ENCODE results near the gene CD46.

The CD46 gene

GRCh38 chr1:207826557-207827487, 75.0 kb downstream of the CD46 start:
- peaks cover 8% of the 10 kb centered on the region for H3K4me1 ChIP-seq (ENCODE audit: control insufficient read depth, low read depth, low read length)
- H3K27me3 ChIP-seq (ENCODE audit: control insufficient read depth, insufficient read depth, low read length) = no peaks in the 10 kb centered on the region
- H3K9me3 ChIP-seq (ENCODE audit: control insufficient read depth, low read depth, low read length) = no peaks in the 10 kb centered on the region
- no peaks in the 10 kb centered on the region for H3K36me3 ChIP-seq (ENCODE audit: control insufficient read depth, low read depth, low read length)
- no peak overlapping the region for H3K27ac ChIP-seq (ENCODE audit: low read length)
- H3K4me3 ChIP-seq (ENCODE audit: low read length) = no peak overlapping the region
- H3K9ac ChIP-seq (ENCODE audit: low read length) = no peak overlapping the region

- Histone ChIP-seq H3K9ac (ENCODE audit: low read length) (no peak overlapping the region), H3K9me3 (ENCODE audit: control insufficient read depth, low read depth, low read length) (no peaks in the 10 kb centered on the region), H3K36me3 (ENCODE audit: control insufficient read depth, low read depth, low read length) (no peaks in the 10 kb centered on the region), H3K27me3 (ENCODE audit: control insufficient read depth, insufficient read depth, low read length) (no peaks in the 10 kb centered on the region), H3K27ac (ENCODE audit: low read length) (no peak overlapping the region), H3K4me3 (ENCODE audit: low read length) (no peak overlapping the region), H3K4me1 (ENCODE audit: control insufficient read depth, low read depth, low read length) (peaks cover 3% of the 10 kb centered on the region)
These were observed 75.6 kb downstream of the CD46 start for GRCh38 chr1:207827488-207827830.

DNA sequence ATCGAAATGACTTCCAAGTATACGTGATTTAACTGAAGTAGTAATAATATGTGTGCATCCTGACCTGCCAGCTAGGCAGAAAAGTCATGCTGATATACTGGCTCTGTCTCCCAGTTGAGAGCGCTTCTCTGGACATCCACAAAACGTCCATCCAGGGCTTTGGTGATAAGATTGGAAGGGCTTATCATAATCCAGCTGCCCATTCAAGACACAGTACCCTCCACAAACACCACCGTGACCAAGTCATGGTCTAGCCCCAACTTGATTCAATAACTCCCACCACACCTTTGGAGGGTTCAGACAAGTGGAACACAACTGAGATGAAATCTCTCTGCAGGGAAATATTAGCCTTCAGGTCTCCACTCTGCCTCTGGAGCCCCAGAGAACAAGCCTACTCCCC, 76.2 kb downstream of the CD46 start:
- H3K4me3 ChIP-seq (ENCODE audit: low read length) = no peak overlapping the region
- peaks cover 3% of the 10 kb centered on the region for H3K4me1 ChIP-seq (ENCODE audit: control insufficient read depth, low read depth, low read length)
- H3K9ac ChIP-seq (ENCODE audit: low read length) = no peak overlapping the region
- no peak overlapping the region for H3K27ac ChIP-seq (ENCODE audit: low read length)
- H3K9me3 ChIP-seq (ENCODE audit: control insufficient read depth, low read depth, low read length) = no peaks in the 10 kb centered on the region
- no peaks in the 10 kb centered on the region for H3K27me3 ChIP-seq (ENCODE audit: control insufficient read depth, insufficient read depth, low read length)
- no peaks in the 10 kb centered on the region for H3K36me3 ChIP-seq (ENCODE audit: control insufficient read depth, low read depth, low read length)

- H3K9ac ChIP-seq (ENCODE audit: low read length) = no peak overlapping the region
- peaks cover 3% of the 10 kb centered on the region for H3K4me1 ChIP-seq (ENCODE audit: control insufficient read depth, low read depth, low read length)
- no peak overlapping the region for H3K27ac ChIP-seq (ENCODE audit: low read length)
These were observed 76.8 kb downstream of the CD46 start for GRCh38 chr1:207828485-207829158.

GRCh38 chr1:207829576-207829975, 77.7 kb downstream of the CD46 start:
- H3K9me3 ChIP-seq (ENCODE audit: control insufficient read depth, low read depth, low read length) = no peaks in the 10 kb centered on the region
- H3K4me1 ChIP-seq (ENCODE audit: control insufficient read depth, low read depth, low read length) = no peaks in the 10 kb centered on the region
- no peak overlapping the region for H3K4me3 ChIP-seq (ENCODE audit: low read length)

More at GRCh38 chr1:207828485-207829158, 76.8 kb downstream of the CD46 start:
- Histone ChIP-seq H3K36me3 (ENCODE audit: control insufficient read depth, low read depth, low read length) (no peaks in the 10 kb centered on the region), H3K9me3 (ENCODE audit: control insufficient read depth, low read depth, low read length) (no peaks in the 10 kb centered on the region), H3K4me3 (ENCODE audit: low read length) (no peak overlapping the region), H3K27me3 (ENCODE audit: control insufficient read depth, insufficient read depth, low read length) (no peaks in the 10 kb centered on the region)

GRCh38 chr1:207830788-207831187, 78.9 kb downstream of the CD46 start:
- H3K9ac ChIP-seq (ENCODE audit: low read length) = no peak overlapping the region
- H3K36me3 ChIP-seq (ENCODE audit: control insufficient read depth, low read depth, low read length) = no peaks in the 10 kb centered on the region
- H3K27me3 ChIP-seq (ENCODE audit: control insufficient read depth, insufficient read depth, low read length) = no peaks in the 10 kb centered on the region
- H3K4me3 ChIP-seq (ENCODE audit: low read length) = no peak overlapping the region
- no peaks in the 10 kb centered on the region for H3K9me3 ChIP-seq (ENCODE audit: control insufficient read depth, low read depth, low read length)
- no peak overlapping the region for H3K27ac ChIP-seq (ENCODE audit: low read length)
- H3K4me1 ChIP-seq (ENCODE audit: control insufficient read depth, low read depth, low read length) = no peaks in the 10 kb centered on the region

More at GRCh38 chr1:207829576-207829975, 77.7 kb downstream of the CD46 start:
- Histone ChIP-seq H3K27me3 (ENCODE audit: control insufficient read depth, insufficient read depth, low read length) (no peaks in the 10 kb centered on the region), H3K27ac (ENCODE audit: low read length) (no peak overlapping the region), H3K36me3 (ENCODE audit: control insufficient read depth, low read depth, low read length) (no peaks in the 10 kb centered on the region), H3K9ac (ENCODE audit: low read length) (no peak overlapping the region)

DNA sequence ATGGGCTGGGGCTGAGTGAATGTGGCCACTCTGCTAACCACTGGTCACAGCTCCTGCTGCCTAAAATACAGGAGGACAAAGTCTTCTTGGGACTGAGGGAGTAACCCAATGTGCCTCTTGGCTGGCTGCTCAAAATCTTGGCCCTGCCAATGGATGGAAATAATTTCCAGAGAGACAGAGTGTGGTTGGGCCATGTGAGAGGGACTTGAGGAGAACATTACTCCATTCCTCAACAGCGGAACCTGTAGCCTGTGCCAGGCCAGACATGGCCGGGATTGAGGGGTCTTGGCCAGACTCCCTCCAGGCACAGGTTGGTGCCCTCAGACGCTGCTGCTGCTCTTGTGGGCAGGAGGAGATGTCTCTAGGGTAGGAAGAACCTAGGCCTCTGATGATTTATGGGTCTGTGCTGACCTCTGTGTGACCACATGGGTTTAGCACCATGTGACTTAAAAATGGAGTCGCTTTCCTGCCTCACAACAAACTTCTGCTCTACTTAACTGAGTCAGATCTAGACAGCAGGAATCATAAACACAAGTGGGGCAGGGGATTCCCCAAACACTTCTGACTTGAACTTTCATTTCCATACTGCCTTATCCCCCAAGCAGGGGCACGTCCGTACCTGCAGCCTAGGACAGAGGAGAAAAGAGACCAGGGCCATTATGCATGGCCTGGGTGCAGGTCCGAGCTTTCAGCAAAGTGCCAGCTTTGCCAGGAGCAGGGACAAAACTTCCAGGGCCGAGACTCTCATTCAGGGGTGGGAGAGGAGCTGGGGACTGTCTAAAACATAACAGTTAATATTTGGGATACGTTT, 79.9 kb downstream of the CD46 start:
- H3K9me3 ChIP-seq (ENCODE audit: control insufficient read depth, low read depth, low read length) = no peaks in the 10 kb centered on the region
- no peaks in the 10 kb centered on the region for H3K36me3 ChIP-seq (ENCODE audit: control insufficient read depth, low read depth, low read length)
- no peaks in the 10 kb centered on the region for H3K4me1 ChIP-seq (ENCODE audit: control insufficient read depth, low read depth, low read length)
- H3K27ac ChIP-seq (ENCODE audit: low read length) = no peak overlapping the region
- H3K27me3 ChIP-seq (ENCODE audit: control insufficient read depth, insufficient read depth, low read length) = no peaks in the 10 kb centered on the region
- H3K4me3 ChIP-seq (ENCODE audit: low read length) = no peak overlapping the region
- no peak overlapping the region for H3K9ac ChIP-seq (ENCODE audit: low read length)

DNA sequence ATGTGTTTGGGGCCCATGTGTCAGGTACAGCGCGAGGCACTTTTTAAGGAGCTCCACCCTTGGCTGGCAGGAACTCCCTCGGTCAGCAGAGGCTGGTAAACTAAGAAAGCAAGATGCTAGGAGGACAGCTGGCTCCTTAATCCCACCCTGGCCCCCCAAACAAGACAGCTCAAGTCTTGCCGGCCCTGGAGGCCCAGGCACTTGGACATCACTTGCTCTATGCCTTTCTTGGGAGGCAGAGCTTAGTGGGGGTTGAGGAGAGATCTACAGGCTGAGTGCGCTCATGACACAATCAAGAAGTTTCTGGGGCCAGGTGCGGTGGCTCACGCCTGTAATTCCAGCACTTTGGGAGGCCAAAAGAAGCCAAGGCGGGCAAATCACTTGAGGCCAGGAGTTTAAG, 80.9 kb downstream of the CD46 start:
- Histone ChIP-seq H3K9ac (ENCODE audit: low read length) (no peak overlapping the region), H3K4me3 (ENCODE audit: low read length) (no peak overlapping the region), H3K4me1 (ENCODE audit: control insufficient read depth, low read depth, low read length) (no peaks in the 10 kb centered on the region), H3K27me3 (ENCODE audit: control insufficient read depth, insufficient read depth, low read length) (no peaks in the 10 kb centered on the region), H3K36me3 (ENCODE audit: control insufficient read depth, low read depth, low read length) (no peaks in the 10 kb centered on the region), H3K27ac (ENCODE audit: low read length) (no peak overlapping the region), H3K9me3 (ENCODE audit: control insufficient read depth, low read depth, low read length) (no peaks in the 10 kb centered on the region)

DNA sequence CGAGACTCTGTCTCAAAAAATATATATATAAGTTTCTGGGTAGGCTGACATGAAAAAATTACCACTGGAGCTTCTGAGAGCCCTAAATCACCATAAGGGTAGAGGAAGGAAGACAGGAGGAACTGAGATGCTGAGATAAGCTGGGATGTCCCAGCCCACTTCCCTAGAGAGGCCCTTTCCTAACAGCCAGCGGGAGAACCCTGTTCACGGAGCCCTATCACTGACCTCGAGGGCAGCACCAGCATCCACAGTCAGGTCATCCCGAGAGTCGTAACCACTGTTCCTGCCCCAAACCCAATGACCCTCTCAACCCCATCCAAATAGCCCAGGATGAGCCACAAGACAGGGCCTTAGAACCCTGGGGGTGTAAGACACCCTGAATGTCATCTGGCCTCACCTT, 81.5 kb downstream of the CD46 start:
- Histone ChIP-seq H3K36me3 (ENCODE audit: control insufficient read depth, low read depth, low read length) (no peaks in the 10 kb centered on the region), H3K27ac (ENCODE audit: low read length) (no peak overlapping the region), H3K9me3 (ENCODE audit: control insufficient read depth, low read depth, low read length) (no peaks in the 10 kb centered on the region), H3K27me3 (ENCODE audit: control insufficient read depth, insufficient read depth, low read length) (no peaks in the 10 kb centered on the region), H3K4me3 (ENCODE audit: low read length) (no peak overlapping the region), H3K4me1 (ENCODE audit: control insufficient read depth, low read depth, low read length) (no peaks in the 10 kb centered on the region), H3K9ac (ENCODE audit: low read length) (no peak overlapping the region)

- Histone ChIP-seq H3K4me1 (ENCODE audit: control insufficient read depth, low read depth, low read length) (no peaks in the 10 kb centered on the region), H3K9ac (ENCODE audit: low read length) (no peak overlapping the region), H3K4me3 (ENCODE audit: low read length) (no peak overlapping the region), H3K36me3 (ENCODE audit: control insufficient read depth, low read depth, low read length) (no peaks in the 10 kb centered on the region), H3K9me3 (ENCODE audit: control insufficient read depth, low read depth, low read length) (no peaks in the 10 kb centered on the region), H3K27ac (ENCODE audit: low read length) (no peak overlapping the region), H3K27me3 (ENCODE audit: control insufficient read depth, insufficient read depth, low read length) (no peaks in the 10 kb centered on the region)
These were observed 82.3 kb downstream of the CD46 start for GRCh38 chr1:207833956-207834660.

DNA sequence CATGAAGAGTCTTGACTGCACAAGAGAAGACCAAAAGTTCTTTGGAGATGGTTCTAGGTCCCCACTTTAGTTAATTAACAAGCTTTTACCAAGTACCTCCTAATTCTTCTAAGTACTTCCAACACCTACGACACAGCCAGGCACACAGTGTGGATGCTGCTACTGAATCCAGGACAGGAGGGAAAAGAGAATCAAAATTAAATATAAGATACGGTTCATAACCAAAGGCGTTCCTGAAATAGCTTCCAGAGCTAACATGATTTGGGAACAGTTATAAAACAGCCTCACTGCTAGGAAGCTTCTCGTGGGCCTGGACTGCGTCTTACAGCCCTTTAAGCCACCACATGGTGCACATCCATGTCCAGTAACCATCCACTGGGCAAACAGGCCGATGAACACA, 84.1 kb downstream of the CD46 start:
- Histone ChIP-seq H3K27ac (ENCODE audit: low read length) (no peak overlapping the region), H3K36me3 (ENCODE audit: control insufficient read depth, low read depth, low read length) (no peaks in the 10 kb centered on the region), H3K9ac (ENCODE audit: low read length) (no peak overlapping the region), H3K4me3 (ENCODE audit: low read length) (no peak overlapping the region), H3K4me1 (ENCODE audit: control insufficient read depth, low read depth, low read length) (no peaks in the 10 kb centered on the region), H3K27me3 (ENCODE audit: control insufficient read depth, insufficient read depth, low read length) (no peaks in the 10 kb centered on the region), H3K9me3 (ENCODE audit: control insufficient read depth, low read depth, low read length) (no peaks in the 10 kb centered on the region)
